ENCODE results near the gene MTPN.

DNA sequence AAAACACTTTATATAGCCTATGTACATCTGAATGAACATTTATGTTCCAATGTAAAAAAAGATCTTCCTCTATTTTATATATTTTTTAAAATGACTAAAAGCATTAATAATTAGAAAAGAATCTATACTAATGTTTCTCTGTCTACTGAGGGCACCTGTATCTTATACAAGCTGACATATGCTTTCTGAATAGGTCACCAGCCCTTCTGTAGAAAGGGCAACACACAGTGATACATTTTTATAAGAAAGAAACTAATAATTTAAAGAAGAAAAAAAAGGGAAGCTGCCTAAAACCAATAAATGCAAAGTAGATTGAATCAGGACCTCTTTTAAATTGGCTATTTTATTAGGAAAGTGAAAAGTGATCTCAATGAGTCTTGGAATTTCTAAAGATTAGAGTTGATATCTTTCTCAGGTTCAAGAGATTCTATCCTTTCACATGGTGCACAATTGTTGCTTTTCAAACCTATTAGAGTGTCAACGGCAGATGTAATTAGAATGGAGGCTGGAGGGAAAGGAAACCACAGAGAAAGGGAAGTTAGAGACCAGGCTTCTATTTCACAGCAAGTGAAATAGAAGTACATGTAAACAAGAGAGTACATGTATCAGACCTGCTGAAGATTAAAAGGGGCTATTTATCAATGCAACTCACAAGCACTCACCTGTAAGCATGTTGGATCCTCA is 6.3 kb downstream of the MTPN start:
- TF ChIP-seq TARDBP (IDR thresholded peaks at IDR 0.05) (no peak), FOXK2 (IDR thresholded peaks at IDR 0.05) (no peak), FOXM1 (IDR thresholded peaks at IDR 0.05; ENCODE audit: borderline replicate concordance) (no peak), CTBP1 (IDR thresholded peaks at IDR 0.05; ENCODE audit: borderline replicate concordance) (no peak), ARNT (IDR thresholded peaks at IDR 0.05) (no peak), SUZ12 (IDR thresholded peaks at IDR 0.05) (no peak), FOXA1 (IDR thresholded peaks at IDR 0.05) (no peak), SP1 (IDR thresholded peaks at IDR 0.05) (no peak), ELF4 (IDR thresholded peaks at IDR 0.05) (no peak), BHLHE40 (IDR thresholded peaks at IDR 0.05; ENCODE audit: borderline replicate concordance) (no peak), ZNF384 (IDR thresholded peaks at IDR 0.05) (no peak)
